B cell (primary cell): ENCODE results near the gene COPZ1. TPM values are rescaled to one million over a fixed set of nuclear protein-coding genes. Genes with fewer than 3 reads are reported as not detected.

Experiments
- ATAC-seq: fragments of 200-7000 bp; cut with Tn5 transposase; one replicate; pipeline ENCODE4 v1.10.0; 2021; ENCODE audit warnings: low read depth, mild to moderate bottlenecking, moderate number of reproducible peaks, moderate library complexity
- CTCF ChIA-PET: fragments of 350-600 bp; sonication (Branson Sonifier 250); formaldehyde crosslinking; loops from one replicate; lab custom pipeline; 2021; ENCODE audit warnings: antibody characterized with exemption, inconsistent platforms; lab: Charles Lee
- POLR2A ChIA-PET: fragments of 350-600 bp; sonication (Branson Sonifier 250); formaldehyde crosslinking; loops from one replicate; lab custom pipeline; 2021; ENCODE audit warnings: antibody characterized with exemption; lab: Charles Lee
- DNase-seq: peaks from one replicate; pipeline ENCODE4 v3.0.0; 2013
- H2AFZ ChIP-seq: 2 replicates; pipeline ENCODE4 v1.6.1; 2012; ENCODE audit warnings: mild to moderate bottlenecking, low read depth, low read length; ENCODE audit not compliant: insufficient read depth, poor library complexity, severe bottlenecking
- H3K27ac ChIP-seq, 2 donors: 1 replicate in 1 of 2; 2 replicates in 1 of 2; pipeline ENCODE4 v1.5.1; 2012 to 2013; ENCODE audit warnings: low read length in 2 of 2, mild to moderate bottlenecking in 2 of 2, moderate library complexity in 1 of 2
- H3K27me3 ChIP-seq, 4 experiments: fragments of 200-600 bp in 1 of 4; sonication (generic) in 1 of 4; replicated peaks in 1 of 4; 1 replicate in 2 of 4; 2 replicates in 2 of 4; pipeline versions ENCODE4 v1.6.1 to v1.7.0; 2013 to 2016; ENCODE audit warnings: low read length in 3 of 4, mild to moderate bottlenecking in 2 of 4, mixed read lengths in 1 of 4, moderate library complexity in 1 of 4; ENCODE audit not compliant: insufficient read depth in 4 of 4, control insufficient read depth in 3 of 4; ENCODE audit errors: control extremely low read depth in 1 of 4
- H3K36me3 ChIP-seq, 2 experiments: replicated peaks in 1 of 2; 1 replicate in 1 of 2; 2 replicates in 1 of 2; pipeline versions ENCODE4 v1.6.1 to v1.7.1; 2013; ENCODE audit warnings: low read length in 1 of 2; ENCODE audit not compliant: insufficient read depth in 2 of 2, control insufficient read depth in 1 of 2; ENCODE audit errors: control extremely low read depth in 1 of 2, extremely low read depth in 1 of 2
- H3K4me1 ChIP-seq, 2 donors: fragments of 200-600 bp in 1 of 2; sonication (generic) in 1 of 2; 1 replicate in 1 of 2; 2 replicates in 1 of 2; pipeline versions ENCODE4 v1.5.1 to v1.6.1; 2013 to 2017; ENCODE audit warnings: low read length in 2 of 2; ENCODE audit not compliant: control insufficient read depth in 2 of 2, insufficient read depth in 2 of 2
- H3K4me2 ChIP-seq: replicated peaks from 2 replicates; pipeline ENCODE3; 2012; ENCODE audit warnings: mild to moderate bottlenecking, low read depth, low read length; ENCODE audit not compliant: poor library complexity, severe bottlenecking
- H3K4me3 ChIP-seq, 5 experiments: fragments of 200-600 bp in 1 of 5; sonication (generic) in 1 of 5; 1 replicate in 3 of 5; 2 replicates in 2 of 5; pipeline versions ENCODE4 v1.5.1 to v1.7.0; 2011 to 2016; ENCODE audit warnings: low read length in 4 of 5, mild to moderate bottlenecking in 4 of 5, low read depth in 2 of 5, control low read depth in 1 of 5, moderate library complexity in 1 of 5; ENCODE audit not compliant: insufficient read depth in 1 of 5; ENCODE audit errors: control extremely low read depth in 1 of 5, extremely low read depth in 1 of 5
- H3K79me2 ChIP-seq: fragments of 200-600 bp; sonication (generic); one replicate; pipeline ENCODE4 v1.6.0; 2016; ENCODE audit warnings: low read length; ENCODE audit not compliant: control insufficient read depth, insufficient read depth
- H3K9ac ChIP-seq: fragments of 200-600 bp; sonication (generic); 2 replicates; pipeline ENCODE4 v1.6.1; 2017; ENCODE audit warnings: mild to moderate bottlenecking, low read length, moderate library complexity
- H3K9me3 ChIP-seq, 3 donors: one replicate each; pipeline versions ENCODE4 v1.6.1 to v1.7.1; 2013; ENCODE audit warnings: low read length in 2 of 3; ENCODE audit not compliant: control insufficient read depth in 2 of 3, insufficient read depth in 1 of 3; ENCODE audit errors: control extremely low read depth in 1 of 3
- H4K20me1 ChIP-seq: 2 replicates; pipeline ENCODE4 v1.6.0; 2012; ENCODE audit warnings: mild to moderate bottlenecking, low read length; ENCODE audit not compliant: insufficient read depth, control insufficient read depth, poor library complexity, severe bottlenecking
- H3K27ac Mint-ChIP-seq: one replicate; pipeline ENCODE4 v1.8.0; 2021; ENCODE audit warnings: mixed read lengths
- H3K27me3 Mint-ChIP-seq: one replicate; pipeline ENCODE4 v1.8.0; 2021; ENCODE audit warnings: mixed read lengths
- H3K4me1 Mint-ChIP-seq: one replicate; pipeline ENCODE4 v1.8.0; 2021; ENCODE audit warnings: mixed read lengths
- H3K4me3 Mint-ChIP-seq: one replicate; pipeline ENCODE4 v1.8.0; 2021; ENCODE audit warnings: mixed read lengths
- H3K9me3 Mint-ChIP-seq: one replicate; pipeline ENCODE4 v1.8.0; 2022; ENCODE audit warnings: mixed read lengths; ENCODE audit not compliant: insufficient read depth
- EZH2 ChIP-seq: IDR thresholded peaks from 2 replicates; pipeline ENCODE4 v1.6.1; 2012; ENCODE audit warnings: borderline replicate concordance, low read depth, mild to moderate bottlenecking, moderate library complexity, low read length; ENCODE audit not compliant: insufficient read depth, poor library complexity, severe bottlenecking
- WGBS: methylation state at CpG from one replicate; pipeline ENCODE4 v1.1.5; 2013; ENCODE audit warnings: missing lambda C conversion rate; ENCODE audit not compliant: insufficient coverage; 5-methylcytosine and 5-hydroxymethylcytosine counted together
- intact Hi-C: fragments of 100-400 bp; cut with micrococcal nuclease; formaldehyde crosslinking; loops from one replicate; pipeline ENCODE4 v1.10.0; 2022
- polyA plus RNA-seq: library from polyadenylated mRNA; depleted of rRNA; stranded (reverse); fragments of >200 nt; gene quantifications from 2 replicates; pipeline ENCODE4 v1.2.3, GENCODE V29; 2012
- total RNA-seq, 2 donors: library from RNA; stranded (reverse); fragments of 120-200 nt in 1 of 2; gene quantifications; 1 replicate in 1 of 2; 2 replicates in 1 of 2; pipeline versions ENCODE4 v1.2.3 to v1.2.4, GENCODE V29; 2013 to 2022
- TF ChIP-seq, protein P1 (sequence below): fragments of 200-600 bp; IDR thresholded peaks from one replicate; pipeline ENCODE4 v1.8.0; 2022; ENCODE audit warnings: antibody characterized with exemption, mild to moderate bottlenecking

Gene COPZ1
- total and polyA plus RNA-seq, 2 donors (not counting 1 experiment from before 2014, with no cell fraction given), result 54.9 to 72.1 TPM

DNA sequence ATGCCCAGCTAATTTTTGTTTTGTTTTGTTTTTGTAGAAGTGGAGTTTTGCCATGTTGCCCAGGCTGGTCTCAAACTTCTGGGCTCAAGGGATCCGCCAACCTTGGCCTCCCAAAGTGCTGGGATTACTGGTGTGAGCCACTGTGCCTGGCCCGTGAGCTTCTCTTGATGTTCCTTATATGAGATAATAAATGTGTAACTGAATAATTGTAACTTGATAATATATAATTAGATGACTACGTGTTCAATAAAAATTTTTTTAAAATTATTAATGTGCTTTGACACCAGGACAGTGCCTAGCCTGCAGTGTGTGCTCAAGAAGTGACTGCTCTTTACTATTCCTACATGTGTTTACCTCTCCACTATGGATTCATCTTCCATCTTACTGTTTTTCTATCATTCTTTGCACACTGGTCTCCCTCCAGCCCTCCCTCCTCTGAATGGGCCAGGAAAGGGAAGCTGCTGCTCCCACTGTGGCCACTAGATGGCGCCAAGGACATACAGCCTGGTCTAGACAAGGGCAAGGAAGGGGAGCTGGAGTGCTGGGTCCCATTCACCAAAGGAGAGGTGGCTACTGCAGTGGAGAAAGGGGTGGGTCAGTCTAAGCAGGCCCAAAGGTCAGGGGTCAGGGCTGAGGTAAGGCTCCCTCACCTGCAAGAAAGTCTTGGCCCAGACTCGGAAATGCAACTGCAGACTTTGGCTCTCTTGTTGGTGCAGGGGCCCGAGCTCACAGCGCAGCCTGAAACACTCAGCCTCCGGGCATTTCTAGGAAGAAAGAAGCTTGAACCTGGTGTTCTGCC lies 74.3 kb downstream of the COPZ1 start:
- 80% methylated on average over 6 of the region's 8 CpGs for WGBS
- Mint-ChIP-seq H3K27me3 (no peaks in the 10 kb centered on the region), H3K4me1 (peaks cover 6% of the 10 kb centered on the region), H3K4me3 (no peak overlapping the region), H3K27ac (no peak overlapping the region), H3K9me3 (no peaks in the 10 kb centered on the region)
- intact Hi-C loops, result loop anchor here (1.0 to 5.0 kb wide), 2 partner anchors 40 to 98 kb away; partner anchors contain the start of gene NCKAP1L
- H2AFZ ChIP-seq, result no peak overlapping the region
- no peak overlapping the region for H3K9ac ChIP-seq
- no peak overlapping the region for H3K4me2 ChIP-seq
- TF ChIP-seq, protein P1, sequence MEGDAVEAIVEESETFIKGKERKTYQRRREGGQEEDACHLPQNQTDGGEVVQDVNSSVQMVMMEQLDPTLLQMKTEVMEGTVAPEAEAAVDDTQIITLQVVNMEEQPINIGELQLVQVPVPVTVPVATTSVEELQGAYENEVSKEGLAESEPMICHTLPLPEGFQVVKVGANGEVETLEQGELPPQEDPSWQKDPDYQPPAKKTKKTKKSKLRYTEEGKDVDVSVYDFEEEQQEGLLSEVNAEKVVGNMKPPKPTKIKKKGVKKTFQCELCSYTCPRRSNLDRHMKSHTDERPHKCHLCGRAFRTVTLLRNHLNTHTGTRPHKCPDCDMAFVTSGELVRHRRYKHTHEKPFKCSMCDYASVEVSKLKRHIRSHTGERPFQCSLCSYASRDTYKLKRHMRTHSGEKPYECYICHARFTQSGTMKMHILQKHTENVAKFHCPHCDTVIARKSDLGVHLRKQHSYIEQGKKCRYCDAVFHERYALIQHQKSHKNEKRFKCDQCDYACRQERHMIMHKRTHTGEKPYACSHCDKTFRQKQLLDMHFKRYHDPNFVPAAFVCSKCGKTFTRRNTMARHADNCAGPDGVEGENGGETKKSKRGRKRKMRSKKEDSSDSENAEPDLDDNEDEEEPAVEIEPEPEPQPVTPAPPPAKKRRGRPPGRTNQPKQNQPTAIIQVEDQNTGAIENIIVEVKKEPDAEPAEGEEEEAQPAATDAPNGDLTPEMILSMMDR, result peak; percentile 98
- TF ChIP-seq EZH2, result no peak
- no peaks in the 10 kb centered on the region for H3K9me3 ChIP-seq
- H4K20me1 ChIP-seq, result no peaks in the 10 kb centered on the region
- H3K79me2 ChIP-seq, result no peaks in the 10 kb centered on the region
- H3K36me3 ChIP-seq, result peaks cover 0 to 8% of the 10 kb centered on the region in 2 experiments
- no peak overlapping the region for H3K4me3 ChIP-seq
- H3K27me3 ChIP-seq, result no peaks in the 10 kb centered on the region
- DNase-seq (peak; percentile 88), ATAC-seq (peak; percentile 99)
- peaks cover 0 to 1% of the 10 kb centered on the region in 2 donors for H3K4me1 ChIP-seq
- H3K27ac ChIP-seq, result no peak overlapping the region
- POLR2A ChIA-PET, result interaction anchor here (0.5 to 1.8 kb wide), 3 partner anchors 12 to 119 kb away, joined by 4 to 18 read pairs (median 12); partner anchors contain the start of gene CBX5
- CTCF ChIA-PET, result interaction anchor here (0.5 to 12.3 kb wide), 47 partner anchors 9 to 1300 kb away, joined by 3 to 1030 read pairs (median 4); partner anchors contain the start of genes CBX5, ITGA5, NCKAP1L and PDE1B

DNA sequence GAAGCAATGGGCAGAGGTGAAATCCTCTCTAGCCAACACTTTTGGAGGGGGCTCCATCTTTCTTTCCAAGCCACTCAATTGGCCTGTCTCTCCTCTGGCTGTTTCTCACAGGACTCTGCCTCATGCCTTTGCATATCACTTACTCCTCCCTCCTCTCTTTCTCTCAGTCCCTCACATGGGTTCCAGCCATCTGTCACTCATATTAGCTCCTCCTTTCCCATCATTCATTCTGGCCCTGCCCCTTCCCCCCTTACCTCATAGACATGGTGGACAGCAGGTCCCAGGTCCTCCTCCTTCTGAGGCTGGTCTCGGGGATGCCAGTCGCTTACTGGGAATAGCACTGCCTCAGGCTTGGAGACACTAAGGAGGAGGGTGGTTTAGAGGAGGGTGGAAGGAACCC lies 76.2 kb downstream of the COPZ1 start:
- Histone ChIP-seq H3K27ac (no peak overlapping the region), H3K4me2 (no peak overlapping the region), H3K79me2 (no peaks in the 10 kb centered on the region), H3K4me1 (peaks cover 0 to 7% of the 10 kb centered on the region in 2 donors), H2AFZ (no peak overlapping the region), H3K9ac (no peak overlapping the region), H3K27me3 (no peaks in the 10 kb centered on the region), H4K20me1 (no peaks in the 10 kb centered on the region), H3K36me3 (peaks cover 0 to 8% of the 10 kb centered on the region in 2 experiments), H3K4me3 (no peak overlapping the region), H3K9me3 (no peaks in the 10 kb centered on the region)
- Mint-ChIP-seq H3K4me1 (peaks cover 3% of the 10 kb centered on the region), H3K9me3 (no peaks in the 10 kb centered on the region), H3K27me3 (peaks cover 3% of the 10 kb centered on the region), H3K4me3 (no peak overlapping the region), H3K27ac (no peak overlapping the region)
- ChIA-PET CTCF (interaction anchor here (0.7 to 12.3 kb wide), 7 partner anchors 14 to 395 kb away, joined by 3 to 1030 read pairs (median 28); partner anchors contain the start of genes ITGA5 and NCKAP1L), POLR2A (no interaction called here)
- intact Hi-C loops, result no loop called here
- no CpG with 5 or more reads among the region's 2 CpGs for WGBS
- ATAC-seq (no peak), DNase-seq (no peak)
- TF ChIP-seq, protein P1, result no peak
- no peak for TF ChIP-seq EZH2
